HepG2 (cell line): ENCODE data around the gene ACP7. TPM values are rescaled to one million over a fixed set of nuclear protein-coding genes. Genes with fewer than 3 reads are reported as not detected.

Source experiments
- BCL3 ChIP-seq: sonication (generic); formaldehyde crosslinking; IDR thresholded peaks from 2 replicates; pipeline ENCODE4 v1.5.1; 2020; ENCODE audit warnings: mild to moderate bottlenecking, missing genetic modification reagents, moderate library complexity
- CEBPG ChIP-seq: IDR thresholded peaks from 2 replicates; pipeline ENCODE4 v1.6.1; 2016
- CHCHD3 ChIP-seq: sonication (generic); formaldehyde crosslinking; IDR thresholded peaks from 2 replicates; pipeline ENCODE4 v1.8.0; 2022; ENCODE audit warnings: mild to moderate bottlenecking, missing genetic modification reagents, moderate library complexity
- CTCF ChIP-seq: sonication (generic); formaldehyde crosslinking; IDR thresholded peaks from 2 replicates; pipeline ENCODE4 v1.5.0; 2020; ENCODE audit warnings: mild to moderate bottlenecking, missing genetic modification reagents, moderate library complexity
- DRAP1 ChIP-seq: IDR thresholded peaks from 2 replicates; pipeline ENCODE4 v1.6.1; 2016; ENCODE audit warnings: missing genetic modification reagents, missing compliant biosample characterization
- HNF1A ChIP-seq, 2 experiments: sonication (generic) in 1 of 2; formaldehyde crosslinking in 1 of 2; IDR thresholded peaks; 2 replicates each; pipeline versions ENCODE4 v1.4.0 to v1.6.1; 2016 to 2020; ENCODE audit warnings: borderline replicate concordance in 1 of 2, low read depth in 1 of 2, mild to moderate bottlenecking in 1 of 2, missing genetic modification reagents in 1 of 2
- NR0B2 ChIP-seq: sonication (generic); formaldehyde crosslinking; IDR thresholded peaks from 2 replicates; pipeline ENCODE4 v1.4.0; 2020; ENCODE audit warnings: mild to moderate bottlenecking, missing genetic modification reagents
- SAP130 ChIP-seq: IDR thresholded peaks from 2 replicates; pipeline ENCODE4 v1.6.1; 2016; ENCODE audit warnings: low read depth
- SIX1 ChIP-seq: sonication (generic); formaldehyde crosslinking; IDR thresholded peaks from 2 replicates; pipeline ENCODE4 v1.4.0; 2020; ENCODE audit warnings: missing genetic modification reagents, borderline replicate concordance
- ZFP82 ChIP-seq: sonication (generic); formaldehyde crosslinking; IDR thresholded peaks from 2 replicates; pipeline ENCODE4 v1.5.1; 2020; ENCODE audit warnings: mild to moderate bottlenecking, missing genetic modification reagents, borderline replicate concordance
- ZMYM3 ChIP-seq: sonication (generic); formaldehyde crosslinking; IDR thresholded peaks from 2 replicates; pipeline ENCODE4 v1.5.1; 2020; ENCODE audit warnings: mild to moderate bottlenecking, missing genetic modification reagents
- ZNF687 ChIP-seq: sonication (generic); formaldehyde crosslinking; IDR thresholded peaks from 2 replicates; pipeline ENCODE4 v1.5.1; 2020; ENCODE audit warnings: mild to moderate bottlenecking, missing genetic modification reagents, moderate library complexity
- ZNF782 ChIP-seq: sonication (generic); formaldehyde crosslinking; IDR thresholded peaks from 2 replicates; pipeline ENCODE4 v1.4.0; 2020; ENCODE audit warnings: missing genetic modification reagents, mild to moderate bottlenecking, borderline replicate concordance
- polyA plus RNA-seq, 8 experiments: library from polyadenylated mRNA; depleted of rRNA in 3 of 8; stranded (reverse) in 7 of 8; unstranded in 1 of 8; fragments of >200 nt; fragmentation: Illumina TruSeq in 4 of 8; extraction: Trizol in 4 of 8; gene quantifications; 2 replicates each; pipeline versions ENCODE4 v1.2.1 to v1.2.3, GENCODE V29; 2011 to 2016; ENCODE audit warnings: low read depth in 4 of 8, missing spikeins in 1 of 8, mixed read lengths in 1 of 8; ENCODE audit not compliant: insufficient read depth in 1 of 8
- total RNA-seq, 5 experiments: library from RNA; depleted of rRNA; stranded (reverse); fragments of >200 nt; fragmentation: Illumina TruSeq; extraction: Trizol; gene quantifications; 2 replicates each; pipeline ENCODE4 v1.2.3, GENCODE V29; 2016; ENCODE audit warnings: low read depth in 1 of 5

The ACP7 gene
- total and polyA plus RNA-seq, 2 of the 13 experiments (the other 11 are each of a cell fraction or from before 2014, with no cell fraction given), result not detected

GRCh38 chr19:39126312-39127187 is 42.4 kb downstream of the ACP7 start (continued):
- TF ChIP-seq HNF1A (IDR thresholded peaks at IDR 0.05; ENCODE audit: low read depth) (peak; percentile 88), HNF1A (CRISPR knock-in tag; IDR thresholded peaks at IDR 0.05; ENCODE audit: borderline replicate concordance) (peak; percentile 91), CHCHD3 (CRISPR knock-in tag) (no peak), CEBPG (CRISPR knock-in tag) (peak; percentile 69), DRAP1 (peak; percentile 85), ZNF782 (CRISPR knock-in tag) (no peak), ZFP82 (CRISPR knock-in tag) (no peak), SAP130 (CRISPR knock-in tag) (peak; percentile 55), NR0B2 (CRISPR knock-in tag) (no peak), CTCF (CRISPR knock-in tag) (0 out of 2 replicates have a peak, but pooled peaks have one; percentile 10), BCL3 (CRISPR knock-in tag) (no peak), SIX1 (CRISPR knock-in tag) (peak; percentile 76; the same call in 1 of the 2 replicates), ZNF687 (CRISPR knock-in tag) (0 out of 2 replicates have a peak, but pooled peaks have one; percentile 12), ZMYM3 (CRISPR knock-in tag) (peak; percentile 99)
